Neural cell (in vitro differentiated cells): ENCODE measurements around the gene RSPO4. TPM values are rescaled to one million over a fixed set of nuclear protein-coding genes. Genes with fewer than 3 reads are reported as not detected.

ENCODE experiments used
- H2AFZ ChIP-seq: fragments of 200-600, 300-800 bp; sonication (generic), shearing (Covaris generic); 2 replicates; pipeline ENCODE4 v1.6.0; 2014; ENCODE audit warnings: low read depth, mild to moderate bottlenecking, antibody characterized with exemption, low read length, moderate library complexity
- H3F3A ChIP-seq: fragments of 200-600 bp; shearing (Covaris generic); 2 replicates; pipeline ENCODE4 v1.6.1; 2016; ENCODE audit warnings: mild to moderate bottlenecking, moderate library complexity, mixed read lengths, antibody characterized with exemption, low read length; ENCODE audit not compliant: insufficient read depth, poor library complexity, severe bottlenecking
- H3K27ac ChIP-seq: fragments of 200-600, 300-800 bp; sonication (generic), shearing (Covaris generic); 2 replicates; pipeline ENCODE4 v1.5.1; 2014; ENCODE audit warnings: mild to moderate bottlenecking, low read length, moderate library complexity
- H3K27me3 ChIP-seq: fragments of 300-800, 200-600 bp; sonication (generic), shearing (Covaris generic); 2 replicates; pipeline ENCODE4 v1.6.0; 2014; ENCODE audit warnings: mild to moderate bottlenecking, low read depth, low read length, moderate library complexity; ENCODE audit not compliant: insufficient read depth
- H3K36me3 ChIP-seq: fragments of 300-800, 200-600 bp; sonication (generic), shearing (Covaris generic); 2 replicates; pipeline ENCODE4 v1.5.1; 2014; ENCODE audit warnings: mild to moderate bottlenecking, antibody characterized with exemption, low read length, moderate library complexity; ENCODE audit not compliant: insufficient read depth
- H3K4me2 ChIP-seq: fragments of 300-800, 200-600 bp; sonication (generic), shearing (Covaris generic); 2 replicates; pipeline ENCODE4 v1.6.0; 2014; ENCODE audit warnings: mild to moderate bottlenecking, low read length
- H3K4me3 ChIP-seq: fragments of 300-800, 200-600 bp; sonication (generic), shearing (Covaris generic); 2 replicates; pipeline ENCODE4 v1.5.1; 2014; ENCODE audit warnings: mild to moderate bottlenecking, low read length, moderate library complexity
- H3K79me2 ChIP-seq: fragments of 200-600 bp; shearing (Covaris generic); replicated peaks from 2 replicates; pipeline ENCODE4 v1.6.0; 2014; ENCODE audit warnings: mild to moderate bottlenecking, low read length, moderate library complexity; ENCODE audit not compliant: insufficient read depth
- H3K9ac ChIP-seq: fragments of 300-800, 200-600 bp; sonication (generic), shearing (Covaris generic); 2 replicates; pipeline ENCODE4 v1.6.1; 2016; ENCODE audit warnings: mild to moderate bottlenecking, low read length, mixed read lengths
- H3K9me2 ChIP-seq: fragments of 200-600 bp; shearing (Covaris generic); 2 replicates; pipeline ENCODE4 v1.6.1; 2016; ENCODE audit warnings: mild to moderate bottlenecking, low read length, mixed read lengths; ENCODE audit not compliant: insufficient read depth
- H3K9me3 ChIP-seq: fragments of 200-600, 300-800 bp; sonication (generic), shearing (Covaris generic); 2 replicates; pipeline ENCODE4 v1.6.1; 2016; ENCODE audit warnings: mild to moderate bottlenecking, mixed run types, low read length, moderate library complexity, mixed read lengths
- H4K20me1 ChIP-seq: fragments of 200-600 bp; shearing (Covaris generic); 2 replicates; pipeline ENCODE4 v1.6.1; 2016; ENCODE audit warnings: mild to moderate bottlenecking, mixed run types; ENCODE audit not compliant: insufficient read depth
- CTCF ChIP-seq: fragments of 450-650 bp; IDR thresholded peaks from 2 replicates; pipeline ENCODE4 v1.5.1; 2014; ENCODE audit warnings: antibody characterized with exemption, mild to moderate bottlenecking, moderate library complexity; ENCODE audit not compliant: poor library complexity, severe bottlenecking
- EZH2 ChIP-seq: fragments of 200-600, 300-800 bp; shearing (Covaris generic), sonication (generic); IDR thresholded peaks from 2 replicates; pipeline ENCODE4 v1.6.1; 2014; ENCODE audit warnings: antibody characterized with exemption, low read length, borderline replicate concordance, mild to moderate bottlenecking; ENCODE audit not compliant: insufficient read depth, poor library complexity, severe bottlenecking
- MXI1 ChIP-seq: fragments of 450-650 bp; conservative IDR thresholded peaks from 2 replicates; pipeline ENCODE4 v1.6.1; 2014; ENCODE audit warnings: antibody characterized with exemption, mild to moderate bottlenecking; ENCODE audit not compliant: poor library complexity, severe bottlenecking
- POLR2AphosphoS5 ChIP-seq: IDR thresholded peaks from 2 replicates; pipeline ENCODE4 v1.6.1; 2012
- RAD21 ChIP-seq: fragments of 450-650 bp; conservative IDR thresholded peaks from 2 replicates; pipeline ENCODE4 v1.6.1; 2014; ENCODE audit warnings: antibody characterized with exemption, mild to moderate bottlenecking, moderate library complexity
- REST ChIP-seq: IDR thresholded peaks from 2 replicates; pipeline ENCODE4 v1.6.1; 2012; ENCODE audit warnings: borderline replicate concordance
- TAF1 ChIP-seq: IDR thresholded peaks from 2 replicates; pipeline ENCODE4 v1.6.1; 2012; ENCODE audit warnings: low read depth
- polyA plus RNA-seq: library from polyadenylated mRNA; depleted of rRNA; stranded (reverse); fragments of >200 nt; gene quantifications from 2 replicates; pipeline ENCODE4 v1.2.3, GENCODE V29; 2014

RSPO4 gene
- polyA plus RNA-seq, 1 donor from 2014 or later, result 0.19 TPM

GRCh38 chr20:949717-950116, 52.4 kb downstream of the RSPO4 start:
- Histone ChIP-seq H4K20me1 (no peaks in the 10 kb centered on the region), H2AFZ (no peak overlapping the region), H3K9ac (no peak overlapping the region), H3K9me3 (no peaks in the 10 kb centered on the region), H3K36me3 (no peaks in the 10 kb centered on the region), H3K4me2 (no peak overlapping the region), H3K79me2 (no peaks in the 10 kb centered on the region), H3K4me3 (no peak overlapping the region), H3F3A (no peaks in the 10 kb centered on the region), H3K27me3 (no peaks in the 10 kb centered on the region), H3K9me2 (no peaks in the 10 kb centered on the region), H3K27ac (no peak overlapping the region)
- TF ChIP-seq RAD21, result no peak
- TF ChIP-seq CTCF, result no peak
- TF ChIP-seq EZH2, result no peak
- no peak for TF ChIP-seq MXI1
- TF ChIP-seq POLR2AphosphoS5, result no peak

- no peaks in the 10 kb centered on the region for H3K36me3 ChIP-seq
- no peaks in the 10 kb centered on the region for H3K27me3 ChIP-seq
- no peaks in the 10 kb centered on the region for H4K20me1 ChIP-seq
- H3K79me2 ChIP-seq, result no peaks in the 10 kb centered on the region
- no peak overlapping the region for H3K9ac ChIP-seq
- TF ChIP-seq EZH2 (no peak), MXI1 (no peak), RAD21 (no peak), REST (no peak)
- H3K9me2 ChIP-seq, result no peaks in the 10 kb centered on the region
- H3K4me3 ChIP-seq, result no peak overlapping the region
- no peaks in the 10 kb centered on the region for H3K9me3 ChIP-seq
- no peak overlapping the region for H2AFZ ChIP-seq
- no peak overlapping the region for H3K27ac ChIP-seq
- no peaks in the 10 kb centered on the region for H3F3A ChIP-seq
- no peak overlapping the region for H3K4me2 ChIP-seq
Observed at GRCh38 chr20:946826-947225, 55.3 kb downstream of the RSPO4 start.

- H3K4me3 ChIP-seq, result no peak overlapping the region
- no peaks in the 10 kb centered on the region for H3K9me3 ChIP-seq
- TF ChIP-seq TAF1 (no peak), RAD21 (no peak)
- H3K9me2 ChIP-seq, result no peaks in the 10 kb centered on the region
- H3K27me3 ChIP-seq, result no peaks in the 10 kb centered on the region
- H3K9ac ChIP-seq, result no peak overlapping the region
- H3K27ac ChIP-seq, result no peak overlapping the region
- H3K4me2 ChIP-seq, result no peak overlapping the region
- H4K20me1 ChIP-seq, result no peaks in the 10 kb centered on the region
- no peak overlapping the region for H2AFZ ChIP-seq
- H3K36me3 ChIP-seq, result no peaks in the 10 kb centered on the region
- H3F3A ChIP-seq, result no peaks in the 10 kb centered on the region
- H3K79me2 ChIP-seq, result no peaks in the 10 kb centered on the region
Observed at GRCh38 chr20:945841-946240, 56.3 kb downstream of the RSPO4 start.
